Left ventricle myocardium inferior (tissue), 1 donor: ENCODE results near the gene CMIP. TPM values are rescaled to one million over a fixed set of nuclear protein-coding genes. Genes with fewer than 3 reads are reported as not detected.

Experiments
- DNase-seq: peaks from one replicate; pipeline ENCODE4 v3.0.0-alpha.2; 2020
- H3K27ac ChIP-seq: fragments of 200-600 bp; replicated peaks from 2 replicates; pipeline ENCODE4 v1.8.0; 2021
- H3K27me3 ChIP-seq: fragments of 200-600 bp; 2 replicates; pipeline ENCODE4 v1.8.0; 2021; ENCODE audit warnings: low read depth
- H3K36me3 ChIP-seq: fragments of 200-600 bp; 2 replicates; pipeline ENCODE4 v1.8.0; 2021
- H3K4me1 ChIP-seq: fragments of 200-600 bp; 2 replicates; pipeline ENCODE4 v1.8.0; 2021
- H3K4me3 ChIP-seq: fragments of 200-600 bp; 2 replicates; pipeline ENCODE4 v1.8.0; 2021; ENCODE audit warnings: mild to moderate bottlenecking, moderate library complexity
- H3K9me3 ChIP-seq: fragments of 200-600 bp; replicated peaks from 2 replicates; pipeline ENCODE4 v1.8.0; 2021
- intact Hi-C: fragments of 100-400 bp; cut with micrococcal nuclease; formaldehyde crosslinking; loops from one replicate; pipeline ENCODE4 v1.11.0; 2022
- total RNA-seq: library from RNA; stranded (reverse); fragmentation: NEBNext Ultra II Directional; extraction: Animal tissue kit (Norgen Biotek cat#: 25700); gene quantifications from one replicate; pipeline ENCODE4 v1.2.1, GENCODE V29; 2021
- TF ChIP-seq, protein P1 (sequence below): fragments of 200-600 bp; IDR thresholded peaks from 2 replicates; pipeline ENCODE4 v1.8.0; 2021; ENCODE audit warnings: antibody characterized with exemption, mild to moderate bottlenecking, borderline replicate concordance
- donor health status: DM: no; HTN: yes; CAD: no; lungs with severe emphysema.

The CMIP gene
- total RNA-seq, 1 donor from 2014 or later, result 11.2 TPM

- peaks cover 43% of the 10 kb centered on the region for H3K4me1 ChIP-seq
- H3K9me3 ChIP-seq, result no peaks in the 10 kb centered on the region
- intact Hi-C loops, result no loop called here
- no peak overlapping the region for H3K27ac ChIP-seq
- no peaks in the 10 kb centered on the region for H3K27me3 ChIP-seq
- H3K4me3 ChIP-seq, result no peak overlapping the region
- TF ChIP-seq, protein P1, sequence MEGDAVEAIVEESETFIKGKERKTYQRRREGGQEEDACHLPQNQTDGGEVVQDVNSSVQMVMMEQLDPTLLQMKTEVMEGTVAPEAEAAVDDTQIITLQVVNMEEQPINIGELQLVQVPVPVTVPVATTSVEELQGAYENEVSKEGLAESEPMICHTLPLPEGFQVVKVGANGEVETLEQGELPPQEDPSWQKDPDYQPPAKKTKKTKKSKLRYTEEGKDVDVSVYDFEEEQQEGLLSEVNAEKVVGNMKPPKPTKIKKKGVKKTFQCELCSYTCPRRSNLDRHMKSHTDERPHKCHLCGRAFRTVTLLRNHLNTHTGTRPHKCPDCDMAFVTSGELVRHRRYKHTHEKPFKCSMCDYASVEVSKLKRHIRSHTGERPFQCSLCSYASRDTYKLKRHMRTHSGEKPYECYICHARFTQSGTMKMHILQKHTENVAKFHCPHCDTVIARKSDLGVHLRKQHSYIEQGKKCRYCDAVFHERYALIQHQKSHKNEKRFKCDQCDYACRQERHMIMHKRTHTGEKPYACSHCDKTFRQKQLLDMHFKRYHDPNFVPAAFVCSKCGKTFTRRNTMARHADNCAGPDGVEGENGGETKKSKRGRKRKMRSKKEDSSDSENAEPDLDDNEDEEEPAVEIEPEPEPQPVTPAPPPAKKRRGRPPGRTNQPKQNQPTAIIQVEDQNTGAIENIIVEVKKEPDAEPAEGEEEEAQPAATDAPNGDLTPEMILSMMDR, result no peak
- no peaks in the 10 kb centered on the region for H3K36me3 ChIP-seq
- no peak for DNase-seq
These were observed 18.8 kb downstream of the CMIP start for GRCh38 chr16:81463296-81463890.

DNA sequence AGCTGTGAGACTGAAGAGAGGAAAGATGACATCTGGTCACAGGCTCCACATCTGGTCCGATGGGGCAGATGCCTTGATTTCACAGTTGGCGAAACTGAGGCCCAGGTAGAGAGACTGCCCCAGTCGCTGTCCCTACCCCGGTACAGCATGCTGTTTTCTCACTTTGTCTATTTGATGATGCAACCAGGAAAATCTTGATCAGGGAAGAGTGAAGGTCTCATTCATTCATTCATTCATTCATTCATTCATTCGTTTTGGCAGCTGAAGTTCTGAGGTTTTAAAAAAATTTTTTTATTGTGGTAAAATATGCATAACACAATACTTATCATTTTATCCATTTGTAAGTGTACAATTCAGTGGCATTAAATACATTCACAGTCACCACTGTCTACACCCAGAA lies 19.7 kb downstream of the CMIP start:
- intact Hi-C loops, result no loop called here
- TF ChIP-seq, protein P1, result no peak
- Histone ChIP-seq H3K36me3 (no peaks in the 10 kb centered on the region), H3K9me3 (no peaks in the 10 kb centered on the region), H3K4me1 (peaks cover 45% of the 10 kb centered on the region), H3K27me3 (no peaks in the 10 kb centered on the region), H3K4me3 (no peak overlapping the region), H3K27ac (no peak overlapping the region)
- DNase-seq, result no peak

DNA sequence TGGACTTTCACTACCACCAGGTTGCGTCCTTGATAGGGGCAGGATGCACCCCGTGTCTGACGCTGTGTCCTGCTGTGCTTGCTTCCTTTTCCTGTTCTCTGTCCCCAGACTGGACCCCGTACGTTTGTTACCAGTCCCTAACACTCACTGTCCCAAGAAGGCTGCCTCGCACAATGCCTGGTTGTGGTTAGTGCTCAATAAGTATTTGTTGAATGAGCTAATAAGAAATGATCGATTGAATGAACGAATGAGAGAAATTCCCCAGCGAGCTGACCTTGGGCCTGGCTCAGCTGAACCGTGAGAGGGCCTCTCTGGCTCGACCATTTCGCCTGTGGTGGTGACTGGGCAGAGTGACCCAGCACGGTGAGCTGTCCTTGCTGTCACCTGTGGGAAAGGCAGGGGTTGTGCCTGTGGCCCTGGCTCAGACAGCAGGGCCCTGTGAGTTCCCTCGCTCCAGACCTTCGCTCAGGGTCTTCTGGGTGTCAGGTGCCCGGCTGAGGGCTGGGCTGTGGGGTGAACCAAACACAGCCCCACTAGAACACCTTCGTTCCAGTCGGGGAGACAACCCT lies 20.9 kb downstream of the CMIP start:
- no peak overlapping the region for H3K27ac ChIP-seq
- intact Hi-C loops, result no loop called here
- no peaks in the 10 kb centered on the region for H3K9me3 ChIP-seq
- no peaks in the 10 kb centered on the region for H3K27me3 ChIP-seq
- no peak for DNase-seq
- no peak overlapping the region for H3K4me3 ChIP-seq
- no peaks in the 10 kb centered on the region for H3K36me3 ChIP-seq
- peaks cover 46% of the 10 kb centered on the region for H3K4me1 ChIP-seq
- TF ChIP-seq, protein P1, result no peak

DNA sequence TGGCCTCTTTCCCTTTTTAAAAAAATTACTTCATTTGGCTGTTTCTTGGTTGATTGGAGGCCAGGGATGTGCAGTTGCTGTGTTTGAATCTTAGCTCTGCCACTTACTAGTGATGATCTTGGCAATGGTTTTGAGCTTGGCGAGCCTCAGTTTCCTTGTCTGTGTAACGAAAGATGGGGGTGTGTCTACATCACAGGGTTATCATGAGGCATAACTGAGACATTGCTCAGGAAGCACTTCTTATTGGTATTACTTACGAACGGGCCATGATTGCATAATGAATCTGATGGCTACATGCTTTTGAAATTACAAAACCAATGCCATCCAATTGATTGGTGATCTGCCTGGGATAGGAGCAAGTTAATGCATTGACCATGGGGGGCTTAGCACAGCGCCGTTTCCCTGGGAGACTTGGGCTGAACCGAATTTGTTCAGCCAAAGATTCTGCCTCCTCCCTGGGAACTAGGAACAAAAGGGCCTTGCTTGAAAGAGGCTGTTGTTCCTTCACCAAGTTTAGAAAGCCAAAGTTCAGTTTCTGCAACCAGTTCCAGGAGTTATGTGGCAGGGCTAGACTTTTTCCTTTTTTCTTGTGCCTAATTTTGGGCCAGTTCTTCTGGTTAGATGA lies 21.9 kb downstream of the CMIP start:
- TF ChIP-seq, protein P1, result no peak
- H3K36me3 ChIP-seq, result peaks cover 3% of the 10 kb centered on the region
- no peak overlapping the region for H3K27ac ChIP-seq
- peaks cover 45% of the 10 kb centered on the region for H3K4me1 ChIP-seq
- no peaks in the 10 kb centered on the region for H3K9me3 ChIP-seq
- DNase-seq, result peak; percentile 10
- H3K4me3 ChIP-seq, result no peak overlapping the region
- H3K27me3 ChIP-seq, result no peaks in the 10 kb centered on the region
- intact Hi-C loops, result no loop called here

- TF ChIP-seq, protein P1, result no peak
- no peak overlapping the region for H3K27ac ChIP-seq
- H3K36me3 ChIP-seq, result peaks cover 3% of the 10 kb centered on the region
- peaks cover 39% of the 10 kb centered on the region for H3K4me1 ChIP-seq
- DNase-seq, result peak; percentile 11
- H3K27me3 ChIP-seq, result no peaks in the 10 kb centered on the region
- no peak overlapping the region for H3K4me3 ChIP-seq
- intact Hi-C loops, result no loop called here
- no peaks in the 10 kb centered on the region for H3K9me3 ChIP-seq
These were observed 22.5 kb downstream of the CMIP start for GRCh38 chr16:81467072-81467471.
